ENCODE data around the gene AP3B1. TPM values are rescaled to one million over a fixed set of nuclear protein-coding genes. Genes with fewer than 3 reads are reported as not detected.

The AP3B1 gene
- polyA plus RNA-seq, 1 of the 3 experiments (the other 2 are of a cell fraction), result 18.0 TPM

GRCh38 chr5:77987988-77988387, 306.5 kb downstream of the AP3B1 start:
- POLR2A ChIA-PET, result no interaction called here
- 95% methylated on average over 16 of the region's 19 CpGs for WGBS (ENCODE audit: low lambda C conversion rate)
- H3K4me3 ChIP-seq (ENCODE audit: low read depth in 2 of 2, low read length in 1 of 2), result no peak overlapping the region
- TF ChIP-seq EZH2phosphoT487 (IDR thresholded peaks at IDR 0.05; ENCODE audit: borderline replicate concordance, low read depth), result no peak
- no peak for TF ChIP-seq SIN3A (IDR thresholded peaks at IDR 0.05; ENCODE audit: borderline replicate concordance, low read depth, low read length)
- no peak for TF ChIP-seq FOXM1 (IDR thresholded peaks at IDR 0.05; ENCODE audit: low read depth)
- TF ChIP-seq TAF1 (IDR thresholded peaks at IDR 0.05; ENCODE audit: borderline replicate concordance, low read depth, low read length), result no peak
- no peak for TF ChIP-seq IRF3 (IDR thresholded peaks at IDR 0.05; ENCODE audit: low read depth, low read length)
- TF ChIP-seq TEAD4 (IDR thresholded peaks at IDR 0.05; ENCODE audit: borderline replicate concordance, insufficient read depth), result no peak
- no peak for TF ChIP-seq NRF1 (IDR thresholded peaks at IDR 0.05; ENCODE audit: low read depth, low read length)
- no peak for TF ChIP-seq RXRA (IDR thresholded peaks at IDR 0.05; ENCODE audit: borderline replicate concordance, low read depth)
- TF ChIP-seq EP300 (IDR thresholded peaks at IDR 0.05; ENCODE audit: borderline replicate concordance in 1 of 2, low read depth in 1 of 2, low read length in 1 of 2), result no peak
- TF ChIP-seq CHD2 (IDR thresholded peaks at IDR 0.05; ENCODE audit: low read length, partially characterized antibody), result no peak
- no peak for TF ChIP-seq RCOR1 (IDR thresholded peaks at IDR 0.05; ENCODE audit: low read length)
- no peak for TF ChIP-seq GABPA (IDR thresholded peaks at IDR 0.05; ENCODE audit: low read depth)
- TF ChIP-seq CTCF (IDR thresholded peaks at IDR 0.05), result no peak
- TF ChIP-seq POLR2AphosphoS5 (IDR thresholded peaks at IDR 0.05; ENCODE audit: low read depth, low read length), result no peak
- no peak for TF ChIP-seq NFIC (IDR thresholded peaks at IDR 0.05; ENCODE audit: borderline replicate concordance)
- TF ChIP-seq MXI1 (IDR thresholded peaks at IDR 0.05; ENCODE audit: low read depth, low read length), result no peak
- TF ChIP-seq USF1 (IDR thresholded peaks at IDR 0.05; ENCODE audit: borderline replicate concordance, low read depth), result no peak
- DNase-seq, result no peak
- H3K27ac ChIP-seq (ENCODE audit: low read depth in 2 of 2, low read length in 1 of 2), result no peak overlapping the region
- no peak overlapping the region for H2AFZ ChIP-seq (ENCODE audit: low read depth)
- H4K20me1 ChIP-seq (ENCODE audit: insufficient read depth), result no peaks in the 10 kb centered on the region
- H3K4me2 ChIP-seq, result no peak overlapping the region
- peaks cover 0 to 10% of the 10 kb centered on the region in 2 experiments; a peak in 1 of 4 replicates for H3K4me1 ChIP-seq (ENCODE audit: control insufficient read depth in 1 of 2, insufficient read depth in 2 of 2, low read depth in 1 of 2, low read length in 1 of 2)
- no peaks in the 10 kb centered on the region for H3K9me3 ChIP-seq
- no peak overlapping the region for H3K9ac ChIP-seq
- no peaks in the 10 kb centered on the region for H3K9me2 ChIP-seq
- no peaks in the 10 kb centered on the region for H3K79me2 ChIP-seq (ENCODE audit: insufficient read depth)
- no peaks in the 10 kb centered on the region for H3K27me3 ChIP-seq (ENCODE audit: insufficient read depth)
- H3F3A ChIP-seq (replicated peaks; ENCODE audit: insufficient read depth), result peaks cover 6% of the 10 kb centered on the region
- H3K36me3 ChIP-seq (replicated peaks in 1 of 2; ENCODE audit: control insufficient read depth in 1 of 2, insufficient read depth in 2 of 2, low read length in 1 of 2), result no peaks in the 10 kb centered on the region
- CTCF ChIA-PET, result interaction anchor here (0.9 to 4.7 kb wide), 4 partner anchors 16 to 427 kb away, joined by 3 to 22 read pairs (median 3); no protein-coding TSS in a partner anchor
